IPS-18c (cell line): Measurements from ENCODE around the gene ZNF550.

Experiments
- H3K4me3 ChIP-seq: 2 replicates; pipeline ENCODE4 v1.7.0; 2013; ENCODE audit warnings: low read depth, mild to moderate bottlenecking, low read length, moderate library complexity; ENCODE audit not compliant: insufficient read depth
- H3K9me3 ChIP-seq: one replicate; pipeline ENCODE4 v1.6.1; 2013; ENCODE audit warnings: mild to moderate bottlenecking, low read length, moderate library complexity; ENCODE audit not compliant: control insufficient read depth, insufficient read depth

ZNF550 gene

GRCh38 chr19:57559404-57560025, at the start of gene ZNF550:
Gene ZNF550 (minus strand): TSS chr19:57559863. CDS start chr19:57559682, 181 bp downstream.
- Histone ChIP-seq H3K4me3 (peak within 1 kb of the TSS; percentile 97), H3K9me3 (peaks cover 8% of the 10 kb centered on the region)

GRCh38 chr19:57606931-57607330, 47.3 kb upstream of the ZNF550 start:
- Histone ChIP-seq H3K4me3 (no peak overlapping the region), H3K9me3 (no peaks in the 10 kb centered on the region)

- peak within 1 kb of the TSS; percentile 94 for H3K4me3 ChIP-seq
- no peaks in the 10 kb centered on the region for H3K9me3 ChIP-seq
These were observed 40.2 kb upstream of the ZNF550 start, which contains the start of gene ZNF530 for GRCh38 chr19:57599761-57600383. Gene ZNF530 (plus strand): TSS chr19:57599885. CDS start chr19:57604346, 4,461 bp downstream.

GRCh38 chr19:57599377-57599760, 39.7 kb upstream of the ZNF550 start:
- H3K9me3 ChIP-seq, result no peaks in the 10 kb centered on the region
- H3K4me3 ChIP-seq, result peak overlapping the region; percentile 94; the same call in 1 of the 2 replicates

GRCh38 chr19:57587529-57587928, 27.9 kb upstream of the ZNF550 start:
- no peak overlapping the region for H3K4me3 ChIP-seq
- peaks cover 32% of the 10 kb centered on the region for H3K9me3 ChIP-seq

- H3K9me3 ChIP-seq, result peaks cover 19% of the 10 kb centered on the region
- peak within 1 kb of the TSS; percentile 84 for H3K4me3 ChIP-seq
These were observed 24.1 kb upstream of the ZNF550 start, which contains the start of gene ZIK1 for GRCh38 chr19:57583521-57584416. Gene ZIK1 (plus strand): TSS chr19:57584145. CDS start chr19:57584357, 212 bp downstream.

- H3K9me3 ChIP-seq, result peaks cover 17% of the 10 kb centered on the region
- H3K4me3 ChIP-seq, result peak overlapping the region; percentile 84
These were observed 23.4 kb upstream of the ZNF550 start for GRCh38 chr19:57583104-57583520.

- H3K4me3 ChIP-seq, result peak within 1 kb of the TSS; percentile 99
- peaks cover 15% of the 10 kb centered on the region for H3K9me3 ChIP-seq
These were observed 19.0 kb upstream of the ZNF550 start, which contains the start of gene ZNF416 for GRCh38 chr19:57578487-57579205. Gene ZNF416 (minus strand): TSS chr19:57578911. CDS start chr19:57578704, 207 bp downstream.

GRCh38 chr19:57576661-57577060, 17.0 kb upstream of the ZNF550 start:
- Histone ChIP-seq H3K4me3 (no peak overlapping the region), H3K9me3 (peaks cover 31% of the 10 kb centered on the region)

GRCh38 chr19:57572415-57572947, 12.8 kb upstream of the ZNF550 start:
- no peak overlapping the region for H3K4me3 ChIP-seq

GRCh38 chr19:57570707-57571106, 11.0 kb upstream of the ZNF550 start:
- H3K4me3 ChIP-seq, result no peak overlapping the region; the same call in 1 of the 2 replicates
- peaks cover 50% of the 10 kb centered on the region for H3K9me3 ChIP-seq

More at GRCh38 chr19:57572415-57572947, 12.8 kb upstream of the ZNF550 start:
- H3K9me3 ChIP-seq, result peaks cover 37% of the 10 kb centered on the region

- Histone ChIP-seq H3K9me3 (peaks cover 35% of the 10 kb centered on the region), H3K4me3 (no peak overlapping the region)
These were observed 7.0 kb upstream of the ZNF550 start for GRCh38 chr19:57566396-57567265.

GRCh38 chr19:57563547-57563946, 3.9 kb upstream of the ZNF550 start:
- Histone ChIP-seq H3K4me3 (no peak overlapping the region), H3K9me3 (peaks cover 26% of the 10 kb centered on the region)

GRCh38 chr19:57560049-57560491, 407 bp upstream of the ZNF550 start:
- Histone ChIP-seq H3K4me3 (peak overlapping the region; percentile 97; the same call in 1 of the 2 replicates), H3K9me3 (peaks cover 10% of the 10 kb centered on the region)

- peak overlapping the region; percentile 97 for H3K4me3 ChIP-seq
- peaks cover 3% of the 10 kb centered on the region for H3K9me3 ChIP-seq
These were observed 657 bp downstream of the ZNF550 start for GRCh38 chr19:57559008-57559403.

- peak overlapping the region; percentile 97 for H3K4me3 ChIP-seq
- peaks cover 2% of the 10 kb centered on the region for H3K9me3 ChIP-seq
These were observed 1.1 kb downstream of the ZNF550 start for GRCh38 chr19:57558525-57558924.
